Astrocyte (in vitro differentiated cells and primary cell): ENCODE data around the gene MLLT1.

Source experiments
- CTCF ChIP-seq: IDR thresholded peaks from 2 replicates; pipeline ENCODE4 v1.5.1; 2011; ENCODE audit warnings: low read depth, mild to moderate bottlenecking, inconsistent platforms, low read length, moderate library complexity; ENCODE audit not compliant: insufficient read depth
- EZH2 ChIP-seq: IDR thresholded peaks from 2 replicates; pipeline ENCODE4 v1.6.1; 2012; ENCODE audit warnings: mild to moderate bottlenecking, low read length, inconsistent platforms; ENCODE audit not compliant: insufficient read depth

- TF ChIP-seq CTCF, result no peak
- TF ChIP-seq EZH2, result no peak
Measured at GRCh38 chr19:6236310-6237291, 43.2 kb downstream of the MLLT1 start.
